ENCODE data around the gene MEIS2. TPM values are rescaled to one million over a fixed set of nuclear protein-coding genes. Genes with fewer than 3 reads are reported as not detected.

Gene MEIS2
- total and polyA plus RNA-seq, 12 donors: 21.1 to 64.5 (median 48.5) TPM

DNA sequence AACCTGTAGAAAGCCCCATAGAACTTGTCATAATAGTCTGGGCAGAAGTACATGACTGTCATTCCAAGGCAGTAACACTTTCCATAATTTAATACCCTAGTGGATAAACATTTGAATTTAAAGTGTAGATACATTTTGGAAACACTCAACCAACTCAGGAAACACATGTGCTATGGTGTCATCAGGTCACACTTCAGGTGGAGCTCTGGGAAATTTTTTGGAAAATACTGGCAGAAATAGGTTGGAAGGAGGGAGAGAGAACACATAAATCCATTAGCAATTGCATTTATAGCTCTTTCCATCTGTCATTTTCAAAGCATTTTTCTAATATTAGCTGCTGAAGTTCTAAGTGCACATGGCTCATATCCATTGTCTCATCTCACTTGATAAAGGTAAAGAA lies 135.7 kb downstream of the MEIS2 start:
- H3K36me3 ChIP-seq: no peaks in the 10 kb centered on the region
- no peak overlapping the region for H3K4me3 ChIP-seq
- TF ChIP-seq, protein P1, sequence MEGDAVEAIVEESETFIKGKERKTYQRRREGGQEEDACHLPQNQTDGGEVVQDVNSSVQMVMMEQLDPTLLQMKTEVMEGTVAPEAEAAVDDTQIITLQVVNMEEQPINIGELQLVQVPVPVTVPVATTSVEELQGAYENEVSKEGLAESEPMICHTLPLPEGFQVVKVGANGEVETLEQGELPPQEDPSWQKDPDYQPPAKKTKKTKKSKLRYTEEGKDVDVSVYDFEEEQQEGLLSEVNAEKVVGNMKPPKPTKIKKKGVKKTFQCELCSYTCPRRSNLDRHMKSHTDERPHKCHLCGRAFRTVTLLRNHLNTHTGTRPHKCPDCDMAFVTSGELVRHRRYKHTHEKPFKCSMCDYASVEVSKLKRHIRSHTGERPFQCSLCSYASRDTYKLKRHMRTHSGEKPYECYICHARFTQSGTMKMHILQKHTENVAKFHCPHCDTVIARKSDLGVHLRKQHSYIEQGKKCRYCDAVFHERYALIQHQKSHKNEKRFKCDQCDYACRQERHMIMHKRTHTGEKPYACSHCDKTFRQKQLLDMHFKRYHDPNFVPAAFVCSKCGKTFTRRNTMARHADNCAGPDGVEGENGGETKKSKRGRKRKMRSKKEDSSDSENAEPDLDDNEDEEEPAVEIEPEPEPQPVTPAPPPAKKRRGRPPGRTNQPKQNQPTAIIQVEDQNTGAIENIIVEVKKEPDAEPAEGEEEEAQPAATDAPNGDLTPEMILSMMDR (IDR thresholded peaks at IDR 0.05): no peak
- DNase-seq: no peak
- ATAC-seq: no peak
- no peaks in the 10 kb centered on the region for H3K27me3 ChIP-seq
- H3K9me3 ChIP-seq: no peaks in the 10 kb centered on the region
- no peak overlapping the region for H3K27ac ChIP-seq
- H3K4me1 ChIP-seq: peaks cover 0 to 58% (median 31%) of the 10 kb centered on the region in 9 donors
- intact Hi-C loops (cut with DNase I): no loop called here

DNA sequence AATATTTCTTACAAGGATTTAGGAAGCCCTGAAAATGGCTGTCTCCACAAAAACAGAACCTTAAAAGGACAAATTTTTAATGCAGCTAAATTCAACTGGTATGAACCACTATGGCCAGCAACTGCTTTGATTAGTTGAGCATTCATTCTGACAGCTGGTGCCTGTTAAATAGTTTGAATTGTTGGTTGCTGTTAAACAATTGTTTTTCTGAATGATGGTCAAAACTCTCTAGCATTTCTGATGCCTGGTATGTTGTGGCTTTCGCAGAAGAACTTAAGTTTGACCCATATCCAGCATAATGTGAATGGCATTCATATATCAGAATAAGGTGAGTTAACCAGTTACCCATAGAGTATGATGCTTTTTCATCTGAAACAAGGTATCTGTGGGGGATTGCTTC lies 138.4 kb downstream of the MEIS2 start:
- H3K4me3 ChIP-seq: no peak overlapping the region
- no peak overlapping the region for H3K27ac ChIP-seq
- 93 to 100% methylated on average over 1 of the region's 1 CpG for WGBS, 2 donors
- H3K27me3 ChIP-seq: no peaks in the 10 kb centered on the region
- TF ChIP-seq, protein P1 (IDR thresholded peaks at IDR 0.05): no peak
- no peaks in the 10 kb centered on the region for H3K9me3 ChIP-seq
- H3K36me3 ChIP-seq: no peaks in the 10 kb centered on the region
- H3K4me1 ChIP-seq: peaks cover 0 to 65% (median 34%) of the 10 kb centered on the region in 9 donors
- intact Hi-C loops (cut with DNase I): no loop called here
- DNase-seq (no peak), ATAC-seq (no peak)

DNA sequence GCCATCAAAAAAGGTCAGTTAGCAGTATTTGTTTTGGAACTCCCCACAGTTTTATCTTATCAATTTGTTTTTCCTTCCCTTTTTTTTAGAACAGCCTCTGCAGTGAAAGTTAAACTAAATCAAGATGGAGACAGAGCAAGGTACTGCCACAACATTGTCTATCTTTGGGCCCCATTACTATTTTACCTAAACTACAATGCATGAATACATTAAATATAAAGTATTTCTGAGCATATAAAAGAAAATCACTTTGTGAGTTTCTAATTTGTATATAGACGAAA lies 139.5 kb downstream of the MEIS2 start:
- Histone ChIP-seq H3K36me3 (no peaks in the 10 kb centered on the region), H3K4me1 (peaks cover 0 to 55% (median 25%) of the 10 kb centered on the region in 9 donors), H3K27ac (peak overlapping the region in 2 of 10 donors; percentile 2 to 37), H3K9me3 (no peaks in the 10 kb centered on the region), H3K4me3 (no peak overlapping the region), H3K27me3 (no peaks in the 10 kb centered on the region)
- intact Hi-C loops (cut with DNase I): no loop called here
- 89 to 90% methylated on average over 1 of the region's 1 CpG for WGBS, 2 donors
- ATAC-seq (no peak), DNase-seq (no peak)
- TF ChIP-seq, protein P1 (IDR thresholded peaks at IDR 0.05): no peak

DNA sequence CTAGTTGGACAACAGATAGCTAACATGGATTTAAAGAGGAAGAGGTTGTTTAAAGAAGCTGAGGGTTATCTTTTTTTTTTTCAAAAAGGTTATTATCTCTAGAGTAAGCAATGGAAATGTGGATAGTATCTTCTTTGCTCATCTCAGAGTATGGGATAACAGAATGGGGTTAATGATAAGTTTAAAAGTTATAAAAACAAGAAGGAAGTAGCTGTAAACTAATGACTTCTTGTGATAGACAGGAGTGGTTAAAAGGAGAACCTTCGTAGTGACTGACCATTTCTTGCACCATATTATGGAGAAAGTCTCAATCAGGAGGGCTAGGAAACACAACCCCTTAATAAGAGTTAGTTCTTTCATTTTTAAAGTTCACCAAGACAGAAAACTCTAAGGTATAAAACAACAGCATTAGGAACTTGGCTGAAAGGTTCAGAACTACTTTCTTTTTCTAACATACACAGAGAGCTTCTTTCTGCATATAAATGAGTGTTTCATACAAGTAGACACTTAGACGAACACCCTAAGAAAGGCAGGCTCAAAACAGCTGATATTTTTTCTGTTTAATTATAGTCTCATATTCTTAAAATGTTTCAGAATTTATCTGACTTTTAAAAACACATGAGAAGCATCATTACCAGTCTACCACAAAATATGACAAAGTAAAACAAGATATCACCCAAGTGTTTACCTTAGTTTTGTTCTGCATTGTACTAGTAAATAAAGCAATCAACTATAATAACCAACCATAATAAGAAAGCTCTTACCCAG lies 140.0 kb downstream of the MEIS2 start:
- ATAC-seq: no peak
- Histone ChIP-seq H3K4me3 (no peak overlapping the region), H3K4me1 (peaks cover 0 to 49% (median 19%) of the 10 kb centered on the region in 9 donors), H3K27ac (peak overlapping the region in 2 of 10 donors; percentile 8 to 37), H3K9me3 (no peaks in the 10 kb centered on the region), H3K36me3 (no peaks in the 10 kb centered on the region), H3K27me3 (no peaks in the 10 kb centered on the region)
- TF ChIP-seq, protein P1 (IDR thresholded peaks at IDR 0.05): no peak
- intact Hi-C loops (cut with DNase I): no loop called here
- WGBS, 2 donors: 35 to 38% methylated on average over 2 of the region's 2 CpGs
- no peak for DNase-seq

Data from heart right ventricle (tissue), 16 donors.